ENCODE results near the gene LMTK2.
"Not testable (repeated sequence)": the region's sequence is repeated elsewhere in the genome, so short reads cannot be mapped to it uniquely, and the experiment has no call there.

- not testable (repeated sequence) for TF ChIP-seq YY1 (IDR thresholded peaks at IDR 0.05; ENCODE audit: insufficient read depth, insufficient read length); SUZ12 (IDR thresholded peaks at IDR 0.05; ENCODE audit: extremely low read depth, insufficient read depth, insufficient read length)
Measured at GRCh38 chr7:98121388-98121787, 14.7 kb downstream of the LMTK2 start.
